NK-92 treated with Interleukin-12 subunit alpha and Interleukin-12 subunit beta, amount 100 ng/mL, for 24 hours (cell line): ENCODE data around the gene FNDC1.

Source experiments
- DNase-seq: peaks from one replicate; lab custom pipeline; 2025; lab: John Stamatoyannopoulos, UW

FNDC1 gene

DNA sequence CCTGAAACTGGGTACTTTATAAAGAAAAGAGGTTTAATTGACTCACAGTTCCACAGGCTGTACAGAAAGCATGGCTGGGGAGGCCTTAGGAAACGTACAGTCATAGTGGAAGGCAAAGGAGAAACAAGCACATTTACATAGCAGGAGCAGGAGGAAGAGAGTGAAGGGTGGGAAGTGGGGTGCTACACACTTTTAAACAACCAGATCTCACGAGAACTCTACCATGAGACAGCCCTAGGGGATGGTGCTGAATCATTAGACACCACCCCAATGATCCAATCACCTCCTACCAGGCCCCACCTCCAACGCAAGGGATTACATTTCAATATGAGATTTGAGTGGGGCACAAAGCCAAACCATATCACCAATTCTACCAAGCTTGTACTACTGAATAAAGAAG is 7.4 kb upstream of the FNDC1 start:
- no peak for DNase-seq

- no peak for DNase-seq
Measured at GRCh38 chr6:159163901-159164370, 5.3 kb upstream of the FNDC1 start.

DNA sequence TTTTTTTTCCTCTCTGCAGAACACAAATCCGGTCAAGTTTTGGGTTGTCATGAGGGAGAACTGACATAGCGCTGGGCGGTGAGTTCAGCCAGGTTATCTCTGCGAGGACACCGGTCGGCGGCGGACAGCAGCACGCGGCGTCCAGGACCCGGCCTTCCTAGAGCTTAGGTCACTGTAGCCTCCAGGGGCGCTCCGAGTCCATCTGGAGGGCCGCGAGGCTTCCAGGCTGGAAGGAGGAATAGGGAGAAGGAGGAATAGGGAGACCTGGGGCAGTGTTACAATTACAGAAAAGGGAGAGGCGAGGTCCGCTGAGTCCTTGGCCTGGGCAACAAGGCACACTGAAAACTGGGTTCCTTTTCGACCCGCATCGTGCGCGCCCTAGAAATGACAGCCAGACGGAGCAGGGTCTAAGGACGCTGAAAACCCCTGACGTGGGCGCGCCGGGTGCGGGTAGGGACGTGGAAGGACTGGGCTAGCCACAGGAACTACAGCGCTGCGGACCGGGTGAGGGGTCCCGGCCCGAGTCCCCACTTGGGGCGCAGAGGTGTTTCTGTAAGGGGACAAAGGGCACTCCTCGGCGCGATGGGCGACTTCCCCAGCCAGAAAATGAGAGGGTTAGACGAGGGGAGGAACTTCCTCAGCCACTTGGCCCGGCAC is 536 bp upstream of the FNDC1 start:
- DNase-seq: no peak

- DNase-seq: no peak
Measured at GRCh38 chr6:159169557-159170332, 545 bp downstream of the FNDC1 start.

DNA sequence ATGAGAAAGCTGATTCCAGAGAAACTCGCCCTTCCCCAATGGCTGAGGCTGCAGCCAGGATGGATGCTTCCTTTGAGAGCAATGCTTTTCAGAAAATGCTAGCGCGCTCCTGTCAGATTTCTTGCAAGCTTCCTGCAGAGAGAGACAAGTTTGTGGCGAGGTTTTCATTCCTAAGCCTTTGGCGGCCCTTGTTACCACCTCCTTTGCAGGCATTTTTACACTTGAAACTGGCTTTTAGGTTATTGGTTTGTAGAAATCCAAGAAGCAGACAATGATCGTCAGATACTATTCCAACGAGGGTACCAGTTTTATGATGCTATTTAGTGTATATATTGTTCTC is 1.1 kb downstream of the FNDC1 start:
- no peak for DNase-seq

DNA sequence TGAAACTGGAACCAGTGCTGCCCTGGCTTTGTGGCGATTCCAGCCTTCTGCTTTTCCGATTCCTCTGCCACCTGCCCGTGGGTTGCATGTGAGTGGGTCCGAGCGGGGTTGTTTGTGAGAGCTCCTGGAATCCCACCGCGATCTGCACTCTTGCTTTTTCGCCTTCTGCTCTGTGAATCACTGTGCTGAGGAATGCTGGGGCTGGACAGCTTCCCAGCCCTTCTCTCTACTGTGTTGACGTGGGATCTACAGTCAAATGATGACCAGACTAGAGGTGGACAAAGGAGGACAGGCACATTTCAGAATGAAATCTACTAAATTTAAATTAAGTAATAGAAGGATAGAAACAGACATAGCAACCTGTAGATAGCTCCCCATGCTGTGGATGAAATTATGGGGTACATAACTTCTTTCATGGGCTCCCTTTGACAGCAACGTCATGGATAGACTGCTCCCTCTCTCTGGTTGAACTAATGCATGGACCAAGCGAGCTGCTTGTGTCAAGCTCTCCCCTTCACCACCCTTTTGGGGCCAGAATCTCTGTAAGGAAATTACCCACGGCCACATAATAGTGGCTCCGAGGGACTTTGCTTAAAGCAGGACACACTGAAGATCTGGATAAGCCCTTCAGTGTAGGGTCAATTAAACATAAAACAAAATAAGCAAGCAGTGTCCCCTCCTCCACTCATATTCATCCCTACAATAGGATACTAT is 2.0 kb downstream of the FNDC1 start:
- no peak for DNase-seq

- DNase-seq: no peak
Measured at GRCh38 chr6:159172091-159172491, 2.9 kb downstream of the FNDC1 start.

DNA sequence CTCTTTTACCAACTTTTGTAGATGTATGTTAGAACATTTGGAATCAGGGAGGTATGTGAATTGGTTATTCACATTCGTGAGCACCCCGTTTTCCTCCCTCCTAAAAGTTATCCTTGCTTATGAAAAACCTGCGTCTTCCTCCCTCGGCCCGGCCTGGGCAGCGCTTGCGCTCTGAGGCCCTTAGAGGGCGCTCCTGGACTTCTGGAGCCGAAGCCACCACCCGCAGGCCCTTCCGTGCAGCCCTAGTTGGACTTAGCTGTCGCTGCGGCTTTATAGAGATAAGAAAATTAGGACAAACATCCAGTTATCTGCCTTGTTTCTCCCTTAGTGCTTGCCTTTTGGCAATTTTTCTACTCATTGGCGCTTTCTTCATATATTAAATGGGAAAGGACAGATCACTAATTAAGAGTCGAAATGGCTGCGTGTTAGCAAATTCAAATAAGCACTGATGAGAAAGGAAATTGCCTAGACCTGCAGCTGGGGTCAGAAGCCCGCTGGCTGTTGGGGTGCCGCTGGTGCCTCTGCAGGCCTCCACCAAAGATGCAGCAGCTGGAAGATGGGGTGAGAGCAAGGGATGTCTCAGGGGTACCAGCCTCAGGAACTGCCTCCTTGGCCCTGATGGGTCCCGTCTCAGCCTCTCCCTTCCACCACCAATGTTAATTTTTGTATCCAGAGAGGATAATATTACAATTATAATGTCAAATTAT is 5.2 kb downstream of the FNDC1 start:
- peak; percentile 41 for DNase-seq

- no peak for DNase-seq
Measured at GRCh38 chr6:159176913-159177312, 7.7 kb downstream of the FNDC1 start.

DNA sequence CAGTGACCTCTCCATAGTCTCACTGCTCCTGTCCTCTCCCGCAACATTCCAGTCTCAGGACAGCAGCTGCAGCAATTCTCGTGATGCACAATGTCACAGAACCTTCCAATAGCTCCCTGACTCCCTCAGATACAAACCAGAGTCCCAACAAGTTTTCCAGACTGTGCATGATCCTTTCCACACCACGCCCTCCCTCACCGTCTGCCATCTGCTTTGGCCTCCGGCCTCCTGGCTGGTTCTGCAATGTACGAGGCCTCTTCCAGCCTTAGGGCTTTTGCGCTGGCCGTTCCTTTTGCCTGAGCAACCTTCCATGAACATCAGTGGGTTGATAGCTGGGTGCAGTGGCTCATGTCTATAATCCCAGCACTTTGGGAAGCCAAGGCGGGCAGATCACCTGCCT is 9.6 kb downstream of the FNDC1 start:
- DNase-seq: no peak

- DNase-seq: no peak
Measured at GRCh38 chr6:159180001-159180400, 10.8 kb downstream of the FNDC1 start.

GRCh38 chr6:159181914-159182313 is 12.7 kb downstream of the FNDC1 start:
- no peak for DNase-seq

DNA sequence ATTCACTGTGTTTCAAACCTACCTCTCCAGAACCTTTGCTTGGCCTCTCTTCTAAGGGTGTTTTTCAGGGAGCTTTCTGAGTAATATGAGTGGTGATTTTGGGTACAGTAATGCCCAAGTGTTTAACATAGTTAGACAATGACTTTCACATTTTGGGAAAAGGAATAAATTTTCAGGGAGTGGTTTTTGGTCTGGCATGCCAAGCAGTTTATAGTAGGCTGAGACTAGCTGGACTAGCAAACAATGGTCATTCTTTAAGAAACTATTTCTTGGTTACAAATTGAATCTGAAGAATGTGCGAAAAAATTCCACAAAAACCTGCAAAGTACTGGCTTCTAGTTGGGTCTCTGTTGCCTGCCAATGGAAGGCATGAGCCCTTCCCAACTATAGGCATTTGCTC is 15.4 kb downstream of the FNDC1 start:
- no peak for DNase-seq

DNA sequence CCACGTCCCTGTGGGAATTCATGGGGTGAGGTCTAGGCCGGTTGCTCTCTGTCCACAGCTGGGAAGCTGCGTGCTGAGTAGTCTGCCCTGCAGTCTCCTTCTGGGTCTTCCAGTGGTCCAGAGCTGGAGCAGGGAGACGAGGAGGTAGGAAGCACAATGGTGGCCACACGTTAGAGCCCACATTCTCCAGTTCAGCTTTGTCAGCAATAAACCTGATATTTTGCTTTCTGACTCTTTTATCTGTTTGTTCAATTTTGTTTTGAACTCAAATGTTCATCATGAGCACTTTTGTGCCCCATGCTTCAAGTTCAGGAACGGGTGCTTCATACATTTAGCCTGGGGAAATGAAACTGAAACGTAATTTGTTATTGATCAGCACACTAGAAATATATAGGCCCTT is 21.3 kb downstream of the FNDC1 start:
- no peak for DNase-seq

- DNase-seq: no peak
Measured at GRCh38 chr6:159193923-159194322, 24.7 kb downstream of the FNDC1 start.

DNA sequence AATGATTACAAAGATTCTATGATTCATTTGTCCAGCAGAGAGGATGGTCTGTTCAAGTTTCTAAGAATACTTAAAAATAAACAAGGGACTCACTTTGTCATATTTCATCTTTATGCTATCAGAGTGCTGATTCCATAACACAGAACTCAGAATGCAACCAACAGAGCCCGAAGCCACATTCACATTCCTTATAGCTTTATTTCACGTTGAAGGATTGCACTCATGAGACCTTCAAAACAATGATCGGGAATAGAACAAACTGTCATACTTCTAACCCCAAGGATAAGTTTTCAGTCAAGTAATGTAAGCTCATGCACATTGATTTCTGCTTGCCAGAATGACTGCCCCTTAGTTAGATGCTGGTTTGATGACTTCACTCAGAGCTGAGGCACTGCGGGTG is 25.2 kb downstream of the FNDC1 start:
- no peak for DNase-seq

DNA sequence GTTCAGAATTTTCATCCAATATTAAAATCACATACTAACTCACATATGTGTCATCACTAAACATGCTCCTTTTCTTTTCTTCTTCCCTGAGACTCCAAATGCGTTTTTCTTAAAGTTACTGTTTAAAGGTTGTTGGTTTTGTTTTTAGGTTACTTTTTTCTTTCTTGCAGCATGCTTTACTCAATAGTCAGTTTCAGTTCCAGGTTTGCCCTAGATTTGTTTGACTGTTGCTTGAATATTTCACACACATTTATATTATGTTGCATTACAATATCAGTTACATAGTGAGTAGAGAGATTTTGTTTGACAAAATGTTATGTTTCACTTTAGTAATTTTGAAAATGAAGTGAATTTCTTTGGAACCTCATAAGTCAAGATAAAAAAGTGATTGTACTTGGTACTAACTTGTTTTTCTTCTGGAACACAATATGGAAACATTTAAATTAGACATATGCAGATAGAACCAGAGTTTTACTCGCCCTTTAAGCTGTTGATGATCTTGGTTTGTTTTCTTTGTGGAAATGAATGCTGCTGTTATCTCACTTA is 27.3 kb downstream of the FNDC1 start:
- DNase-seq: no peak

DNA sequence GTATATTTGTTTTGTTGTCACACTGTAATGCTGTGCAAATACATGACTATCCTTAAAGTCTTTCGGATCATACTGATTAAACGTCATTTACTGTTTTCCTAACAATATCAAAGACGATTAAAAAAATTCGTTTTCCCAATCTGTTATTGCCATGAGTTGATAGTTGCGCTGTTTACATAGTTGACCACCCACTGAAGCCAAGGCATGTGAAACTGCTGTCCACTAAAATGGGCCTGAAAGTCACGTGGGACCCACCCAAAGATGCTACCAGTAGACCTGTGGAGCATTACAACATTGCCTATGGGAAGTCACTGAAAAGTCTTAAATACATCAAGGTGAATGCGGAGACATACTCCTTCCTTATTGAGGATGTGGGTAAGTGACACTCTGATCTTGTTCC is 28.1 kb downstream of the FNDC1 start:
- DNase-seq: no peak

GRCh38 chr6:159201336-159201735 is 32.1 kb downstream of the FNDC1 start:
- DNase-seq: no peak

GRCh38 chr6:159203304-159204005 is 34.3 kb downstream of the FNDC1 start:
- DNase-seq: no peak

DNA sequence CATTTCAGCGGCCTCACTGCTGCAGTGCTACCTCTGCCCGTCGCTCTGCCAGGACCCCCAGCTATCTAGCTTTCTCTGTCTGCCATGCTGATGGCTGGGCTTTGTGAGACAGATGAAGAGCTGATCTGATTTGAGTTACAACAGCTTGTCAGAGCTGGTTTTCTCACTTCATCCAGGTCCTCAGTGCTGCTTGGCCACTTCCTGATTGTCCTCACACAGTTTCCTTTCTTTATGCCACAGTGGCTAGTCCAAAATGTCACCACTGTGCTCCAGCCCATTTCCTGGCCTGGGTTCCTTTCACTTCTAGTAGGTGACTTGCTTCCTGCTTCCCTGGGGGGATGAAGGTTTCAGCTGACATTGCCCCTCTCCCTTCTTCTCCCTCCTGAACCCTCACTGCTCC is 35.4 kb downstream of the FNDC1 start:
- DNase-seq: peak; percentile 25

DNA sequence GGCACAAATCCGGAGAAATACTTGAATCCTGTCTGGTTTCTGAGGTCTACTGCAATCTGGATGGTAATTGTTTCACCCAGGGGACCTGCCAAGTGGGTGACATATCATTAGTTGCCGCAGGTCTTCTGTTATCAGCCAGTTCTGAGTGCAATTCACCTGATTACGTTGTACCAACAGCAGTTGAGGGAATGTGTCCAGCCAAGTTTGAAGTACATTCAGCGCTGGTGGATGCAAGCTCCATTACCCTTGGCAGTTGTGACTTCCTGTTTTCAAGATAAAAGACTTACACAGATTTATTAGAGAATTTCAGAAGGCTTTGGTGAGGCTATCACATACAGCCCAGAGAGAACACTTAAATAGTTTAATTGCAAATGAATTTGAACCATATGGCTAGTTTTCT is 42.8 kb downstream of the FNDC1 start:
- no peak for DNase-seq
